ENCODE results near the gene CD48.

Gene CD48
- long read RNA-seq, donor 1, partial matches to known transcripts: 0 of 3 reads
- long read RNA-seq, donor 1, other reads (novel, unspliced or antisense): 0 of 3 reads
- long read RNA-seq, donor 2, partial matches to known transcripts: 0 of 2 reads
- long read RNA-seq, donor 2, other reads (novel, unspliced or antisense): 0 of 2 reads
- long read RNA-seq, donor 3, partial matches to known transcripts: 0 of 3 reads
- long read RNA-seq, donor 3, other reads (novel, unspliced or antisense): 0 of 3 reads
- long read RNA-seq, donor 4, partial matches to known transcripts: 0 of 1 reads
- long read RNA-seq, donor 4, other reads (novel, unspliced or antisense): 0 of 1 reads
- long read RNA-seq, donor 5, partial matches to known transcripts: 0 of 1 reads
- long read RNA-seq, donor 5, other reads (novel, unspliced or antisense): 0 of 1 reads
- long read RNA-seq, donor 6: 0 reads
- long read RNA-seq, donor 7, partial matches to known transcripts: 0 of 2 reads
- long read RNA-seq, donor 7, other reads (novel, unspliced or antisense): 0 of 2 reads
- long read RNA-seq, donor 8, partial matches to known transcripts: 0 of 2 reads
- long read RNA-seq, donor 8, other reads (novel, unspliced or antisense): 0 of 2 reads

- DNase-seq: no peak
Measured at GRCh38 chr1:160711602-160712311, at the start of gene CD48. Gene CD48 (minus strand): TSS chr1:160711822. CDS start chr1:160711763, 59 bp downstream.

GRCh38 chr1:160761046-160761445 is 49.4 kb upstream of the CD48 start:
- no peak for DNase-seq

- no peak for DNase-seq
Measured at GRCh38 chr1:160759740-160760139, 48.1 kb upstream of the CD48 start.

GRCh38 chr1:160758521-160758920 is 46.9 kb upstream of the CD48 start:
- no peak for DNase-seq

- DNase-seq: no peak
Measured at GRCh38 chr1:160756849-160757201, 45.2 kb upstream of the CD48 start.

- DNase-seq: no peak
Measured at GRCh38 chr1:160755911-160756848, 44.6 kb upstream of the CD48 start.

GRCh38 chr1:160755461-160755860 is 43.8 kb upstream of the CD48 start:
- no peak for DNase-seq

- DNase-seq: no peak
Measured at GRCh38 chr1:160753594-160753993, 42.0 kb upstream of the CD48 start.

- no peak for DNase-seq
Measured at GRCh38 chr1:160752924-160753323, 41.3 kb upstream of the CD48 start.

- no peak for DNase-seq
Measured at GRCh38 chr1:160752406-160752805, 40.8 kb upstream of the CD48 start.

GRCh38 chr1:160750608-160751007 is 39.0 kb upstream of the CD48 start:
- no peak for DNase-seq

- no peak for DNase-seq
Measured at GRCh38 chr1:160748878-160749269, 37.3 kb upstream of the CD48 start.

- no peak for DNase-seq
Measured at GRCh38 chr1:160748181-160748877, 36.7 kb upstream of the CD48 start.

- no peak for DNase-seq
Measured at GRCh38 chr1:160747717-160748116, 36.1 kb upstream of the CD48 start.

- DNase-seq: no peak
Measured at GRCh38 chr1:160746836-160747500, 35.3 kb upstream of the CD48 start.

- no peak for DNase-seq
Measured at GRCh38 chr1:160745551-160745950, 33.9 kb upstream of the CD48 start.

- DNase-seq: no peak
Measured at GRCh38 chr1:160744852-160745520, 33.4 kb upstream of the CD48 start.

- DNase-seq: no peak
Measured at GRCh38 chr1:160744199-160744851, 32.7 kb upstream of the CD48 start.

- DNase-seq: no peak
Measured at GRCh38 chr1:160743266-160743665, 31.6 kb upstream of the CD48 start.
